ENCODE results near the gene PARP3. TPM values are rescaled to one million over a fixed set of nuclear protein-coding genes. Genes with fewer than 3 reads are reported as not detected.

The PARP3 gene
- total and polyA plus RNA-seq, 5 experiments from 2014 or later: 4.6 to 11.7 (median 9.0) TPM

DNA sequence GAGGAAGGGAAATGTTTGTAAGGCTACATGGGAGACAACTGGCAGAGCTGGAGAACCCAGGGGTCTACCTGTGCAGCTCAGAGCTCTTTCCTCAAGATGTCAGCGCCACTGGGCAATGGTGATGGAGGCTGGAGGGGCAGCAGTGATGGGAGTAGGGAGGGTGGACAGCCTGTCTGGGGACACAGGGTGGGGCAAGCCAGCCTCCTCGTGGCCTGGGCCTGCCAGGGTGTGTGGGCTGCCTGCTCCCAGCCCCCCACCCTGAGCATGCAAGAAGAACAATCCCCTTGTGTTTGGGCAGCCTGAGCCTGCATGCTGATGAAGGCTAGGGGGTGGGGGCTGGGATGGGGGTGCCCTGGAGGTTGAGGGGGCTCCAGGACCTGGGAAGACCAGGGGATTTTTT lies 23.9 kb downstream of the PARP3 start:
- POLR2A ChIA-PET: interaction anchor here (1.2 to 1.3 kb wide), 4 partner anchors 8 to 29 kb away, joined by 3 to 4 read pairs (median 4); partner anchors contain the start of genes ABHD14B, PARP3, RPL29 and RRP9
- Mint-ChIP-seq H3K9me3 (no peaks in the 10 kb centered on the region), H3K4me3 (peak overlapping the region in 9 of 10 donors; percentile 54 to 89 (median 70)), H3K27me3 (no peaks in the 10 kb centered on the region), H3K36me3 (no peaks in the 10 kb centered on the region), H3K4me1 (peaks cover 13 to 41% (median 28%) of the 10 kb centered on the region in 4 donors), H3K27ac (peak overlapping the region in 3 of 10 donors; percentile 27 to 92 (median 51))
- ATAC-seq (no peak), DNase-seq (no peak)

DNA sequence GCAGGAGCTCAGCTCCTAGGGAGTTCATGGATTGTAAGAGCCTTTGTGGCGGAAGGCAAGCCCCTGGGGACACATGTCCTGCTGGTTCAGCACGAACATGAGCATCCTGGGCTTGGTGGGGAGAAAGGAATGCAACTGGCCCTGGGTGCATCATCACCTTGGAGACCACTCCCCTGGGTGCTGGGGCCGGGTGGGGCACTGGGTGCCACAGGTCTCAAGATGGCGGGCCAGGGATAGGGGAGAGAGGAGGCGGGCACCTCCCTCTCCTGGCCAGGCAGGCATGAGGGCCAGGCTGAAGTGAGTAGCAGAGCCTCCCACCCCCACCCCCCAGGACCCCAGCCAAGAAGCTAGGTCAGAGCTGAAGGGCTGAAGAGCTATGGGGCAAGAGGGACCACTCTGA lies 24.3 kb downstream of the PARP3 start:
- Mint-ChIP-seq H3K9me3 (no peaks in the 10 kb centered on the region), H3K4me1 (peaks cover 13 to 41% (median 28%) of the 10 kb centered on the region in 4 donors), H3K27me3 (no peaks in the 10 kb centered on the region), H3K27ac (peak overlapping the region in 7 of 10 donors; percentile 37 to 94 (median 72)), H3K4me3 (peak overlapping the region; percentile 67 to 89 (median 81)), H3K36me3 (no peaks in the 10 kb centered on the region)
- DNase-seq (no peak), ATAC-seq (no peak)
- POLR2A ChIA-PET: interaction anchor here (1.2 to 1.3 kb wide), 4 partner anchors 8 to 29 kb away, joined by 3 to 4 read pairs (median 4); partner anchors contain the start of genes ABHD14B, PARP3, RPL29 and RRP9

DNA sequence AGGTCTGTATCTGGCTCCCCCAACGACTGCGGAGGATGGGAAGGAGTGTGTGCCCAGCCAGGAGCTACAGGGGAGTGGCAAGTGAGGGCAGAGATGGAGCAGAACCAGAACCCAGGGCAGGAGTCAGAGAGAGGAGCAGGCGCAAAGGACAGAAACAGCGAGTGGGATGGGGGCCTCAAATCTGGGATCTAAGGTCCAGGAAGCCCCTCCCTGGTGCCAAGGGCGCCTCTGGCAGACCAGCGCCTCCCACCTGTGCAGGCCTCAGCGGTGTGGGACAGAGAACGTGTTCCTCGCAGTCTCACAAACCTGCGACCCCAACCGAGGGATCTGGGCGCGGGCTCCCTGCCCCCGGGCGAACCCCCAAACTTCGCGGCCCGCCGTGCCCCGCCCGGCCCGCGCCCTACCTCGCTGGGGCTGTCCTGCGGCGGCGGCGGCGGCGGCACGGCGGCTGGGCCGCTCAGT lies 24.8 kb downstream of the PARP3 start:
- H3K4me3 Mint-ChIP-seq: peak overlapping the region; percentile 67 to 89 (median 81)
- no peaks in the 10 kb centered on the region for H3K36me3 Mint-ChIP-seq
- DNase-seq (no peak), ATAC-seq (peak; percentile 73 to 77)
- H3K27ac Mint-ChIP-seq: peak overlapping the region in 5 of 10 donors; percentile 37 to 94 (median 80)
- H3K9me3 Mint-ChIP-seq: no peaks in the 10 kb centered on the region
- H3K27me3 Mint-ChIP-seq: no peaks in the 10 kb centered on the region
- POLR2A ChIA-PET: interaction anchor here (1.0 to 1.3 kb wide), 5 partner anchors 10 to 28 kb away, joined by 3 to 5 read pairs (median 4); partner anchors contain the start of genes PARP3, RPL29 and RRP9
- peaks cover 13 to 41% (median 28%) of the 10 kb centered on the region in 4 donors for H3K4me1 Mint-ChIP-seq

DNA sequence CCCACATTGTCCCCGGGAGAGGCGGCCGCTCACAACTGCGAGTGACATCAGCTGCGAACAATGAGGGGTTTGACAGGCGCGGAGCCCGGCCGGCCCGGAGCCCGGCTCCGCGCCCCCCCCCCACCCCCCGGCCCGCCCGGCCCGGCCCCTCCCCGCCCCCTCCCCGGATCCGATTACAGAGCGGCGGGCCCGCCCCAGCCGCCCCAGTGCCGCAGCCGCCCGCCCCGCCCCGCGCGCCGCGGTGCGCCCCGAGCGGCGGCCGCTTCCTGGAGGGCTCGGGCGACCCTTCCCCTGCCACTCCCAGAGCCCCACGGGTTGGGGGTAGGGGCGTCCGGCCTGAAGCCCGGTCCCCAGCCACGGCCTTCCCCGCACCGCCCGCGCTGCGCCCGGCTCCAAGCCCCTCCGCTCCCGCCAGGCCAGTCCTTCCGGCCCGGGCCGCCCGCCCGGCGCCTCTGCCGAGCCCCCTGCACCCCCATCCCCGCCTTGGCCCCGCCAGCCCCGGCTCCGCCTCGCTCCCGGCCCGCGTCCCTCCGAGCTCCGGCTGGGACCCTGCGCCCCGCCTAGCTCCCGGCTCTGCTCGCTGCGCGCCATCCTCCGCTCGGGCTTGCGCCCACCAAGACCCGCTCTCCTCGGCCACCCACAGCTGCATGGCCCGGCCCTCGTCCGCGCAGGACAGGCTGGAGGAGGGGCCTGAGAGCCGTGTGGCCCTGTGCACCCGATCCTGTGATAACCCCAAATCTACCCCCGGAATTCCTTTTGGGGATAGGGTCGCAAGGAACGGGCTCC lies 25.4 kb downstream of the PARP3 start, which contains the start of gene PCBP4:
TSS of gene PCBP4 (minus strand) at position 71 of the 786 bp plus-strand sequence. CDS start 6,214 bp downstream, outside the sequence.
- no peaks in the 10 kb centered on the region for H3K27me3 Mint-ChIP-seq
- POLR2A ChIA-PET: interaction anchor here (1.0 to 1.4 kb wide), 4 partner anchors 10 to 25 kb away, joined by 3 to 8 read pairs (median 4); partner anchors contain the start of genes PARP3 and RRP9
- ATAC-seq (peak; percentile 66 to 78), DNase-seq (peak in 3 of 10 donors; percentile 30 to 47 (median 33))
- H3K9me3 Mint-ChIP-seq: no peaks in the 10 kb centered on the region
- H3K27ac Mint-ChIP-seq: peak within 1 kb of the TSS in 8 of 10 donors; percentile 37 to 94 (median 75)
- no peaks in the 10 kb centered on the region for H3K36me3 Mint-ChIP-seq
- H3K4me1 Mint-ChIP-seq: peaks cover 13 to 46% (median 30%) of the 10 kb centered on the region in 4 donors
- H3K4me3 Mint-ChIP-seq: peak within 1 kb of the TSS; percentile 80 to 94 (median 84)

DNA sequence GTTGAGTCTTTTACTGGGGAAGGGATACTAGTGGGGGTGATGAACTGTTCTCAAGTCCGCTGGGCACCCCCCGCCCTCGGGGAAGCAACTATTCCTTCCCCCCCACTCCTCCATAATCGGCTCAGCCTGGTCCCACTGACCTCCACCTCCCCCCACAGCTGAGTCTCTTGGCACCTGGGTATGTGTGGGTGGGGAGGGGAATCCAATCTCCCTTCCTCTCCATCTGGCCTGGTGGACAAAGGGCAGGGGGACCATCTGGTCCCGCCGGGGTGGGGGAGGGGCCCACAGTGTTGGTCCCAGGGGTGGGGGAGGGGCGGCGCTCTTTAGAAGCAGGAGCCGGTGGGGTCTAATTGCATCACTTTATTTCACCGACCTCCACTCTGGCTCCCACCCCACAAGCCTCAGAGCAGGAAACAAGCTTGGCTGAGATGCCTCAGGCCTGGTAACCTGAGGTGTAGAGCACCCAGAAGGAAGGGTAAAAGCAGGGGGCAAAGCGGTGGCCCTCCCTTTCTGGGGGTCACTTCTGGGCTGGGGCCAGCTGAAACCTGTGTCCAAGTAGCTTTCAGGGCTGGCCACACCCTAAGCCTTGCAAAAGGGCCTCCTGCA lies 26.1 kb downstream of the PARP3 start:
- no peak for DNase-seq
- POLR2A ChIA-PET: interaction anchor here (0.6 to 1.4 kb wide), 4 partner anchors 11 to 26 kb away, joined by 3 to 8 read pairs (median 4); partner anchors contain the start of genes ACY1, PARP3 and RRP9
- peak; percentile 2 to 31 for ATAC-seq
- Mint-ChIP-seq H3K27ac (peak overlapping the region in 6 of 10 donors; percentile 57 to 86 (median 73)), H3K4me3 (peak overlapping the region; percentile 70 to 94 (median 82)), H3K36me3 (no peaks in the 10 kb centered on the region), H3K9me3 (no peaks in the 10 kb centered on the region), H3K4me1 (peaks cover 13 to 48% (median 30%) of the 10 kb centered on the region in 4 donors), H3K27me3 (no peaks in the 10 kb centered on the region)

DNA sequence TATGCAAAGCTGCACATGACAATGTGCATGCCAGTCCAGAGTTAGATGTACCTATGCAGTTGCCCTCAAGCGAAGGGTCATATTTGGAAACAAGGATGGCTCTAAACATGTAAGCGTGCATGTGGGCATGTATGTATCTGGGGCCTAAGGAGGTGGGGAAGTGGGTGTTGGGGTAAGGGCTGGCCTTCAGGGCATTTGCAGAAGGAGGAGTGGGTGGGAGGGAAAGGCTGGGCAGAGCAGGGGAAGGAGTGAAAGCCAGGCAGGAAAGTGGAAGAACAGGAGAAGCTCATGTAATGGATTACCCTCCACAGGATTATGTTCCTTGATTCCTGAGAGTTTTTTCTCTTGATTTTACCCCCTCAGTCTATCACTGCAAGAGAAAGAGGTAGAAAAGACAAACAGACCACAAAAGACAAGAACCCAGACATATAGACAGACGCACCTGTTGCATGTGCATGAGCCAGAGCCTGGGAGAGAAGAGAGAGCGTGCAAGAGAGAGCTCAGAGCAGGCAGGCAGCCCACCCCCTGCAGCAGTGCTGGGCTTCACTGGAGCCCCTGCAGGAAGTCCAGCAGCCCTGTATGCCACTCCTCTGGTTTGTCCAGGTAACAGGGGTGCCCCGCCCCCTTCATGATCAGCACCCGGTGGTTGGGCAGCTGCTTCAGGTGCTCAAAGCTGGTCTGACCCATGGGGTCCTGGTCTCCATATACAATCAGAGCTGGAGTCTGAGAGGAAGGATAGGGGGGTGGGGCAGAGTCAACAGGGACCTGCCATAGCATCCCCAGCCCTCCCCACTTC lies 26.9 kb downstream of the PARP3 start:
- DNase-seq: no peak
- ATAC-seq: no peak
- peak overlapping the region; percentile 34 to 89 (median 80) for H3K4me3 Mint-ChIP-seq
- H3K27me3 Mint-ChIP-seq: no peaks in the 10 kb centered on the region
- POLR2A ChIA-PET: interaction anchor here (0.5 to 1.4 kb wide), 2 partner anchors 14 to 381 kb away, joined by 4 read pairs; partner anchors contain the start of gene ACY1
- H3K36me3 Mint-ChIP-seq: no peaks in the 10 kb centered on the region
- H3K9me3 Mint-ChIP-seq: no peaks in the 10 kb centered on the region
- H3K27ac Mint-ChIP-seq: peak overlapping the region in 9 of 10 donors; percentile 43 to 86 (median 71)
- H3K4me1 Mint-ChIP-seq: peaks cover 19 to 52% (median 37%) of the 10 kb centered on the region in 4 donors

DNA sequence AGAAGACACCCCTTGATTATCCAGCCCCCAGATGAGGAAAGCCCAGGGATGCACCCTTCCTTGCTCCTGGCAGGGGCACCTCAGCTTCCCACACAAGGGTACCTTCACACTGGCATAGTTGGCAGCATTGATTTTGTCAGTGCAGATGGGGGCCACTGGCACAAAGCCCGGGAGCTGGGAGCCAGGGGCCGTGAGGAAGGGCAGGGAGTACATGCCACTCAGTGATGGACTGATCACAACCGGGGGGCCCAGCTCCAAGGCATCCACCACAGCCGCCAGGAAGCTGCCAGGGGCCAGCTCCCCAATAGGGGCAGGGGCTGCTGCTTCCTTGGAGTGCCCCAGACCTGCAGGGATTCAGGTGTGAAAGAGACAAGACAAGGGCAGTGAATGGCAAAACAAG lies 27.7 kb downstream of the PARP3 start:
- Mint-ChIP-seq H3K9me3 (no peaks in the 10 kb centered on the region), H3K4me1 (peaks cover 20 to 57% (median 42%) of the 10 kb centered on the region in 4 donors), H3K27me3 (no peaks in the 10 kb centered on the region), H3K4me3 (peak overlapping the region in 1 of 10 donors; percentile 45), H3K36me3 (no peaks in the 10 kb centered on the region), H3K27ac (peak overlapping the region in 4 of 10 donors; percentile 17 to 24 (median 20))
- no peak for ATAC-seq
- no peak for DNase-seq
- POLR2A ChIA-PET: interaction anchor here (0.5 to 1.4 kb wide), 5 partner anchors 13 to 382 kb away, joined by 3 to 4 read pairs (median 3); partner anchors contain the start of gene ACY1

DNA sequence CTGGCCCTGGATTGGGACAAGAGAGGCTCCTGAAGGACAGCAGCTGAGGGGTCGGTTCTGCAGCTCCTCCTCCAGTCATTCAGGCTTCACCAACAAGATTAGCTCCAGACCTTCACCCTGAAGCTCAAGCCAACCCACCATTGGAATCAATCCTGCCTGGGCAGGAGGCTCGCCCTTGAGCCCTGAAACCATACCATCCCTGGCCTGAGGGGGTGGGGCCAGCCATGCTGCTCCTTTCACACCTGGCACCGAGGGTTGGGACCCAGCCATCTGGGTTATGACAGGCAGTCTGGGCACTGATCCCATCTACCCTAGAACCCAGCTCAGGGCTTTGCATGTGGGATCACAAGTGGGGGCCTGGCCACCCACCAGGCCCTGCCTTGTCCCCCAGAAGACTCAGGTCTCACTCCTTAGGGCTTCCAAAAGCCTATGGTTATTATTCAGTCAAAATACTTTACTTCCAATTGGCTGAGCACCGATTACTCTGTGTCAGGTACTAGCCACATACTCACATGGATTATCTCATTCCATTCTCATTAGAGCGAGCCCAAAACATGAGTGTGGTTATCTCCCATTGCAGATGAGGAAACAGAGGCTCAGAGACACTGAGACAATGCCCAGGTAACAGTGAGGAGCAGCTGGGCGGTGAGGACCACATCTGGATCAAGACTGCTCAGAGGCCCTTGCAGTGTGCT lies 28.6 kb downstream of the PARP3 start:
- no peak for ATAC-seq
- H3K36me3 Mint-ChIP-seq: no peaks in the 10 kb centered on the region
- POLR2A ChIA-PET: interaction anchor here (0.9 to 5.3 kb wide), 5 partner anchors 10 to 25 kb away, joined by 3 to 36 read pairs (median 3); partner anchors contain the start of genes ACY1 and RPL29
- H3K27me3 Mint-ChIP-seq: no peaks in the 10 kb centered on the region
- DNase-seq: no peak
- H3K4me3 Mint-ChIP-seq: peak overlapping the region in 5 of 10 donors; percentile 9 to 21 (median 13)
- no peaks in the 10 kb centered on the region for H3K9me3 Mint-ChIP-seq
- peaks cover 23 to 54% (median 44%) of the 10 kb centered on the region in 4 donors for H3K4me1 Mint-ChIP-seq
- H3K27ac Mint-ChIP-seq: peak overlapping the region in 5 of 10 donors; percentile 24 to 43 (median 34)

DNA sequence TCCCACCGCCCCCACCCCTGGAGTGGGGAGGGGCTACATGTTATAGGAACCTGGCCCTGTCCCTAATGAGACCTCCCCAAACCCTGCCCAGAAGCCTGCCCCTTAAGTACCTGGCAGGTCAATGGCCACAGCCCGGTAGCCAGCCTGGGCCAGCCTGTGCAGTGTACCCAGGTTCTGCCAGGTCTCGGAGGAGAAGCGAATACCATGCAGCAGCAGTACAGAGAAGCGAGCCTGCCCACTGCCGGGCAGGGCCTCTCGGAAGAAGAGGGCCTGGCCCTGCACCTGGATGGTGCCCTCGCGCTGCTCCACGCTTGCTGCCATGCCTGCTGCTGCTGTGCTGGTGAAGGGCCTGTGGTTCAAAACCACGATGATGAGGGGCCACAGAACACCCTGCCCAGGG lies 29.2 kb downstream of the PARP3 start:
- H3K4me3 Mint-ChIP-seq: peak overlapping the region in 4 of 10 donors; percentile 13 to 70 (median 41)

DNA sequence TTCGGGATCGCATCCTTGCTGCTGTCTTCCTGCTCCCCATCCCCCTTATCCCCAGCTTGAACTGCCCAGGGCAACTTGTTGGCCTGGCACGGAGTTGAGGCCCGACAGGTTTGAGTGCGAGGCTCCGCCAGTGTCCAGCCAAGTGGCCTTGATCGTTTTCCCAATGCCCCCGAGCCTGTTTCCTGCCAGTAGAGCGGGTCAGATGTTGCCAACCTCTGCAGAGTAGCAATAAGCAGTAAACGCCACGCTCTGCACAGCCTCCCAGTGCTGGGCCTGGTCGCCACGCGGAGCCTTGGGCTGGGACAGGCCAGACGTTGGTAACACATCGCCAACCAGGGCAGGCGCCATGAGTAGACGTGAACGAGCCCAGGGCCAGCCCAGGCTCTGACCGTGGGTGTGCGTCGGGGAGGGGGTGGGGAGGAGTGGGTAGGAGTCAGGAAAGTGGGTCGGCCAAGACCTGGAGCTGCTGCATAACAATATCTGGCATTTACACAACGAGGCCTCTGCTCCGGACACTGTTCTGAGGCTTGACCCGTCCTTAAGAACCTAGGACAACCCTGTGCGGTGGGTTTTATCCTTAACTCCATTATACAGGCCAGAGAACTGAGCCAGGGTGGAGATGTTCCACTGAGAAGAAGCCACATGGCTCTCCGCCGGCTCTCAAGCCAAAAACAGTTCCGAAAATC lies 32.3 kb downstream of the PARP3 start:
- H3K9me3 Mint-ChIP-seq: no peaks in the 10 kb centered on the region
- ATAC-seq: peak; percentile 16 to 20
- H3K4me1 Mint-ChIP-seq: peaks cover 23 to 55% (median 39%) of the 10 kb centered on the region in 4 donors
- H3K36me3 Mint-ChIP-seq: no peaks in the 10 kb centered on the region
- peak in 1 of 10 donors; percentile 20 for DNase-seq
- peak overlapping the region; percentile 88 to 96 (median 95) for H3K27ac Mint-ChIP-seq
- peak overlapping the region; percentile 89 to 97 (median 94) for H3K4me3 Mint-ChIP-seq
- POLR2A ChIA-PET: interaction anchor here (0.7 to 5.3 kb wide), 12 partner anchors 8 to 475 kb away, joined by 3 to 42 read pairs (median 4); partner anchors contain the start of genes ACY1, DCAF1, GPR62 and PARP3
- H3K27me3 Mint-ChIP-seq: no peaks in the 10 kb centered on the region

More for the DNA sequence above, 29.2 kb downstream of the PARP3 start:
- POLR2A ChIA-PET: interaction anchor here (1.2 to 5.3 kb wide), 3 partner anchors 9 to 24 kb away, joined by 3 to 36 read pairs (median 3); partner anchors contain the start of gene RPL29
- Mint-ChIP-seq H3K36me3 (no peaks in the 10 kb centered on the region), H3K4me1 (peaks cover 22 to 53% (median 44%) of the 10 kb centered on the region in 4 donors), H3K27me3 (no peaks in the 10 kb centered on the region), H3K9me3 (no peaks in the 10 kb centered on the region), H3K27ac (peak overlapping the region in 2 of 10 donors; percentile 19 to 34)
- no peak for ATAC-seq
- no peak for DNase-seq
